ENCODE measurements around the gene FZD10.

The FZD10 gene

GRCh38 chr12:130154276-130155070 is 7.8 kb upstream of the FZD10 start:
- DNase-seq: no peak

- DNase-seq: no peak
Observed at GRCh38 chr12:130155416-130156073, 6.7 kb upstream of the FZD10 start.

- no peak for DNase-seq
Observed at GRCh38 chr12:130156652-130157275, 5.5 kb upstream of the FZD10 start.

- DNase-seq: no peak
Observed at GRCh38 chr12:130157998-130158753, 4.1 kb upstream of the FZD10 start.

- no peak for DNase-seq
Observed at GRCh38 chr12:130158754-130159059, 3.6 kb upstream of the FZD10 start.

- no peak for DNase-seq
Observed at GRCh38 chr12:130160306-130160705, 2.0 kb upstream of the FZD10 start.

- DNase-seq: no peak
Observed at GRCh38 chr12:130160711-130161231, 1.5 kb upstream of the FZD10 start.

GRCh38 chr12:130161261-130162243 is 712 bp upstream of the FZD10 start:
- DNase-seq: no peak

GRCh38 chr12:130162745-130163460 is 639 bp downstream of the FZD10 start:
- no peak for DNase-seq

- no peak for DNase-seq
Observed at GRCh38 chr12:130163461-130164215, 1.4 kb downstream of the FZD10 start.

- DNase-seq: no peak
Observed at GRCh38 chr12:130164216-130164542, 1.9 kb downstream of the FZD10 start.

GRCh38 chr12:130164936-130165335 is 2.7 kb downstream of the FZD10 start:
- DNase-seq: no peak

- DNase-seq: no peak
Observed at GRCh38 chr12:130166306-130166705, 4.0 kb downstream of the FZD10 start.

- DNase-seq: no peak
Observed at GRCh38 chr12:130167537-130167936, 5.3 kb downstream of the FZD10 start.

- DNase-seq: no peak
Observed at GRCh38 chr12:130169256-130169655, 7.0 kb downstream of the FZD10 start.

- no peak for DNase-seq
Observed at GRCh38 chr12:130169924-130170323, 7.7 kb downstream of the FZD10 start.

- DNase-seq: no peak
Observed at GRCh38 chr12:130170611-130171010, 8.3 kb downstream of the FZD10 start.

GRCh38 chr12:130177635-130178242 is 15.5 kb downstream of the FZD10 start:
- no peak for DNase-seq

- no peak for DNase-seq
Observed at GRCh38 chr12:130178282-130178681, 16.0 kb downstream of the FZD10 start.

Measured in nucleus accumbens (tissue), 56 donors.